H1 (cell line): Measurements from ENCODE around the gene TNRC6C. TPM values are rescaled to one million over a fixed set of nuclear protein-coding genes. Genes with fewer than 3 reads are reported as not detected.

ENCODE experiments used
- CHD7 ChIP-seq: fragments of 300-600 bp; sonication (generic); IDR thresholded peaks from 2 replicates; pipeline ENCODE4 v1.7.1; 2012; ENCODE audit warnings: low read length, moderate library complexity, mild to moderate bottlenecking, inconsistent platforms; ENCODE audit not compliant: insufficient replicate concordance
- JUND ChIP-seq: IDR thresholded peaks from 2 replicates; pipeline ENCODE4 v1.6.1; 2011; ENCODE audit warnings: mild to moderate bottlenecking, improper control_type of control experiment, low read length
- polyA plus RNA-seq, 7 experiments: library from polyadenylated mRNA; depleted of rRNA in 3 of 7; stranded (reverse) in 5 of 7; unstranded in 2 of 7; fragments of >200 nt in 5 of 7; fragments of 200-250 nt in 2 of 7; gene quantifications; 1 replicate in 5 of 7; 2 replicates in 1 of 7; 4 replicates in 1 of 7; pipeline versions ENCODE4 v1.2.1 to v1.2.3, GENCODE V29; 2011 to 2013; ENCODE audit warnings: missing spikeins in 2 of 7, mixed read lengths in 2 of 7
- total RNA-seq: library from RNA; stranded (reverse); fragmentation: NEBNext Ultra II Directional; extraction: Animal tissue kit (Norgen Biotek cat#: 25700); gene quantifications from 2 replicates; pipeline ENCODE4 v1.2.1, GENCODE V29; 2021

Gene TNRC6C
- total and polyA plus RNA-seq, 2 of the 8 experiments (the other 6 are each of a cell fraction or from before 2014, with no cell fraction given), result 2.8 to 28.9 TPM

DNA sequence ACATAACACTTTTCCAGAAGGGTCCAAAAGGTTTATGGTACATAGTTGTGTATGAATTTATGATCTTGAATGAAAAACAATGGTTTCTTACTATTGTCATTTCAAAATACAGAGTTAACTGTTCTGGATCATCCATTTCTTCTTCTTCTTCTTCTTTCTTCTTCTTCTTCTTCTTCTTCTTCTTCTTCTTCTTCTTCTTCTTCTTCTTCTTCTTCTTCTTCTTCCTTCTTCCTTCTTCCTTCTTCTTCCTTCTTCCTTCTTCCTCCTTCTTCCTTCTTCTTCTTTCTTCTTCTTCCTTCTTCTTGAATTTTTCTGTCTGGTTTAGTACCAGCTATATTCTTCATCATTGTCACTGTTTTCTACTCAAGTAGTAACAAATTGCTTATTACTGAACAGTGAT is 47.8 kb downstream of the TNRC6C start (continued):
- TF ChIP-seq CHD7, result no peak
- no peak for TF ChIP-seq JUND
